ENCODE measurements around the gene RNF144A.

- no peak for TF ChIP-seq CTCF (IDR thresholded peaks at IDR 0.05; ENCODE audit: poor library complexity)
- TF ChIP-seq EZH2 (IDR thresholded peaks at IDR 0.05; ENCODE audit: borderline replicate concordance), result no peak
- TF ChIP-seq EZH2phosphoT487 (IDR thresholded peaks at IDR 0.05; ENCODE audit: low read depth, severe bottlenecking, unreplicated experiment), result no peak
These were observed 77.4 kb downstream of the RNF144A start for GRCh38 chr2:6994536-6995128.
